Heart left ventricle (tissue), 16 donors: Measurements from ENCODE around the gene CCDC24. TPM values are rescaled to one million over a fixed set of nuclear protein-coding genes. Genes with fewer than 3 reads are reported as not detected.

Source experiments
- ATAC-seq, 4 donors: fragments of 200-7000 bp; cut with Tn5 transposase; one replicate each; pipeline ENCODE4 v1.9.1; 2020 to 2022; ENCODE audit warnings: moderate library complexity in 4 of 4, mild to moderate bottlenecking in 3 of 4, moderate number of reproducible peaks in 1 of 4
- DNase-seq, 5 donors: peaks; one replicate each; pipeline ENCODE4 v3.0.0-alpha.2; 2020
- H3K27ac ChIP-seq, 12 donors: fragments of 200-600 bp; sonication (generic) in 4 of 12; one replicate each; pipeline versions ENCODE4 v1.5.0 to v1.8.0; 2016 to 2022; ENCODE audit warnings: mild to moderate bottlenecking in 2 of 12
- H3K27me3 ChIP-seq, 9 donors: fragments of 200-600 bp; sonication (generic) in 2 of 9; one replicate each; pipeline versions ENCODE4 v1.5.1 to v1.8.0; 2016 to 2022; ENCODE audit warnings: mild to moderate bottlenecking in 3 of 9
- H3K36me3 ChIP-seq, 9 donors: fragments of 200-600 bp; sonication (generic) in 2 of 9; one replicate each; pipeline versions ENCODE4 v1.5.0 to v1.8.0; 2018 to 2022; ENCODE audit warnings: mild to moderate bottlenecking in 2 of 9
- H3K4me1 ChIP-seq, 12 donors: fragments of 200-600 bp; sonication (generic) in 4 of 12; one replicate each; pipeline versions ENCODE4 v1.5.0 to v1.8.0; 2016 to 2022; ENCODE audit warnings: mild to moderate bottlenecking in 3 of 12
- H3K4me3 ChIP-seq, 12 donors: fragments of 200-600 bp; sonication (generic) in 4 of 12; one replicate each; pipeline versions ENCODE4 v1.5.0 to v1.8.0; 2017 to 2022; ENCODE audit warnings: mild to moderate bottlenecking in 9 of 12, moderate library complexity in 4 of 12
- H3K9me3 ChIP-seq, 12 donors: fragments of 200-600 bp; sonication (generic) in 4 of 12; one replicate each; pipeline versions ENCODE4 v1.5.0 to v1.8.0; 2016 to 2022; ENCODE audit warnings: mild to moderate bottlenecking in 1 of 12
- POLR2A ChIP-seq, 2 donors: fragments of 450-650 bp; IDR thresholded peaks; one replicate each; pipeline ENCODE4 v1.6.1; 2017; ENCODE audit warnings: antibody characterized with exemption in 2 of 2, mild to moderate bottlenecking in 2 of 2, moderate library complexity in 2 of 2
- WGBS, 4 donors: extraction: QIAGEN DNeasy Blood & Tissue Kit in 2 of 4; methylation state at CpG; one replicate each; pipeline versions ENCODE4 v1.1.5 to v1.1.7; 2013 to 2018; 5-methylcytosine and 5-hydroxymethylcytosine counted together
- intact Hi-C, 10 donors: fragments of 100-400 bp; cut with DNase I; formaldehyde crosslinking; loops; one replicate each; pipeline versions ENCODE4 v1.11.1 to v1.14.2; 2022
- polyA plus RNA-seq, 2 donors: library from polyadenylated mRNA; stranded (reverse); fragments of 200-250 nt; gene quantifications; one replicate each; pipeline ENCODE4 v1.2.3, GENCODE V29; 2013
- total RNA-seq, 9 donors: library from RNA; depleted of rRNA in 2 of 9; stranded (reverse); fragments of >200 nt in 2 of 9; fragmentation: NEBNext Ultra II Directional in 3 of 9; extraction: Animal tissue kit (Norgen Biotek cat#: 25700) in 3 of 9; gene quantifications; one replicate each; pipeline versions ENCODE4 v1.1.0 to v1.2.4, GENCODE V29; 2016 to 2023
- TF ChIP-seq, protein P1 (sequence below), 12 donors: fragments of 200-600 bp; sonication (generic) in 4 of 12; IDR thresholded peaks; one replicate each; pipeline versions ENCODE4 v1.5.0 to v1.8.0; 2018 to 2022; ENCODE audit warnings: antibody characterized with exemption in 12 of 12, mild to moderate bottlenecking in 5 of 12
- donor health status: ischemic (EF 13 %, LVEDD 7.1; RV severe dilation, severe dysfunction).
- donor health status: healthy with polysubstance abuse.
- donor health status: DM: no; HTN: yes; CAD: no.
- donor health status: DM: no; HTN: no; CAD: no.
- donor health status: ischemic (EF 25% LVEDD 6.9; RV normal size, moderate dysfunction).
- donor health status: ischemic (EF 25% LVEDD 5.7; RV mildly dilated, moderate dysfunction).
- donor health status: healthy.
- donor health status: DM: yes; HTN: yes; CAD: no.
- donor health status: ischemic (EF 35%, LVEDD 5.7; RV mildly dilated, moderate dysfunction).
- donor health status: nonischemic (EF 11% LVEDD 7.7; RV severe dilation, severe dysfunction).
- donor health status: DM: yes; HTN: yes; CAD: no.
- donor health status: PGD.
- donor health status: ischemic (EF 29% LVEDD 5.4; RV normal size, mild dysfunction).
- donor health status: nonischemic (EF 23%, LVEDD 6.1; RV moderate dilation, normal function).

The CCDC24 gene
- total and polyA plus RNA-seq, 11 donors = 0.67 to 3.4 (median 1.2) TPM

DNA sequence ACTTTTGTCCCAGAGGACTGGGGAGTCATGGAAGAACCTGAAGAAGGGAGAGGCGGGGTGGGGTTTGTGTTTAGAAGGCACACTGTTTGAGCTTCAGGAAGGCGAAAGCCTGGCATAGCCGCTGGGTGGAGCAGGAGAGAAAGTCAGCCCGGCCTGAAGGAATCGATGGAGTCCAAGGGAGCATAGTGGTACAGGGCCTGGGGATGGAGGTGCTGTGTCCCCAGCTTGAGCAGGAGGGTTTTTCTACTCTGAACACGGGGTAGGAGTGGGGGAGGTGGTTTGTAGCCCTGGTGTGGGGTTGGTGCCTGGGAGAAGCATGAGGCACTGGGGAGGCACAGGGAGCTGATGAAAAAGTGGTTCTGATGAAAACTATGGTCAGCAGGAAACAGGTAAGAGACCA lies 4.7 kb upstream of the CCDC24 start:
- intact Hi-C loops = no loop called here
- 80 to 87% (median 82%) methylated on average over 6 of the region's 6 CpGs for WGBS, 4 donors

DNA sequence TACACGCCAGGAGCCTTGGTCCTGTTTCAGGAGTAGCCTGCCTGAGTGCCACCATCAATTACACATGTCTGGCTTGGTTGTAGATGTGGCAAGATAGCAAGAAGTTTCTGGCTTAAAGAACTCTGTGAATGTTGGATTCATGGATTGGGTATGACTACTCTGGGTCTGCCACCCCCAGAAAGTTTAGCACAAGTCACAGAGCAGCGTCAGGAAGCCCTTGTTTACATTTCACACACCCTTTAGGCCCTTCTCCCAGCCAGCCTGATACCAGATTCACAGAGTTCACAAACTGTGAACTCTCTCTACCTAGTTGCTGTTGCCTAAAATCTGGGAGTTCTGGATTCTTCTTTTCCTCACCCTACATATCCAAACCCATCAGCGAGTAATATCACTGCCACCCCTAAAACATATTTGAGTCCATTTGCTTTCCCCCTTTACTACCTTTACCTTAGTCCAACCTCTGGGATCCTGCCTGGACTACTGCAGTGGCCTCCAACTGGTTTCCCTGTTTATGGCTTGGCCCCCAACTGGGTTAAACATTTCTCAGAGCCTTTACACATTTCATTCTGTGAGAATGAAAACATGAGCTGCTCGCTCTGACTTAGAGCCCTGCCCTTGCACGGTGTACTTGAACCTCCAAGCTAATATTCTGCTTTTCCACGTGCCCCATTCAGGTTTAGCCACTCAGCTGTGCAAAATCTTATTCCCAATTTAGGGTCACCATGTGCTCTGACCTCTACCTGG lies 4.1 kb upstream of the CCDC24 start:
- no peak for ATAC-seq
- no peak for DNase-seq
- no peak for TF ChIP-seq POLR2A (IDR thresholded peaks at IDR 0.05)
- TF ChIP-seq, protein P1, sequence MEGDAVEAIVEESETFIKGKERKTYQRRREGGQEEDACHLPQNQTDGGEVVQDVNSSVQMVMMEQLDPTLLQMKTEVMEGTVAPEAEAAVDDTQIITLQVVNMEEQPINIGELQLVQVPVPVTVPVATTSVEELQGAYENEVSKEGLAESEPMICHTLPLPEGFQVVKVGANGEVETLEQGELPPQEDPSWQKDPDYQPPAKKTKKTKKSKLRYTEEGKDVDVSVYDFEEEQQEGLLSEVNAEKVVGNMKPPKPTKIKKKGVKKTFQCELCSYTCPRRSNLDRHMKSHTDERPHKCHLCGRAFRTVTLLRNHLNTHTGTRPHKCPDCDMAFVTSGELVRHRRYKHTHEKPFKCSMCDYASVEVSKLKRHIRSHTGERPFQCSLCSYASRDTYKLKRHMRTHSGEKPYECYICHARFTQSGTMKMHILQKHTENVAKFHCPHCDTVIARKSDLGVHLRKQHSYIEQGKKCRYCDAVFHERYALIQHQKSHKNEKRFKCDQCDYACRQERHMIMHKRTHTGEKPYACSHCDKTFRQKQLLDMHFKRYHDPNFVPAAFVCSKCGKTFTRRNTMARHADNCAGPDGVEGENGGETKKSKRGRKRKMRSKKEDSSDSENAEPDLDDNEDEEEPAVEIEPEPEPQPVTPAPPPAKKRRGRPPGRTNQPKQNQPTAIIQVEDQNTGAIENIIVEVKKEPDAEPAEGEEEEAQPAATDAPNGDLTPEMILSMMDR (IDR thresholded peaks at IDR 0.05) = no peak

More for the DNA sequence above, 4.7 kb upstream of the CCDC24 start:
- H3K27me3 ChIP-seq = no peaks in the 10 kb centered on the region
- peaks cover 0 to 10% (median 7%) of the 10 kb centered on the region in 12 donors for H3K4me1 ChIP-seq
- DNase-seq (no peak), ATAC-seq (no peak)
- TF ChIP-seq, protein P1 (IDR thresholded peaks at IDR 0.05) = no peak
- no peak for TF ChIP-seq POLR2A (IDR thresholded peaks at IDR 0.05)
- H3K36me3 ChIP-seq = peaks cover 0 to 12% (median 4%) of the 10 kb centered on the region in 9 donors
- no peaks in the 10 kb centered on the region for H3K9me3 ChIP-seq
- no peak overlapping the region for H3K4me3 ChIP-seq
- H3K27ac ChIP-seq = no peak overlapping the region

DNA sequence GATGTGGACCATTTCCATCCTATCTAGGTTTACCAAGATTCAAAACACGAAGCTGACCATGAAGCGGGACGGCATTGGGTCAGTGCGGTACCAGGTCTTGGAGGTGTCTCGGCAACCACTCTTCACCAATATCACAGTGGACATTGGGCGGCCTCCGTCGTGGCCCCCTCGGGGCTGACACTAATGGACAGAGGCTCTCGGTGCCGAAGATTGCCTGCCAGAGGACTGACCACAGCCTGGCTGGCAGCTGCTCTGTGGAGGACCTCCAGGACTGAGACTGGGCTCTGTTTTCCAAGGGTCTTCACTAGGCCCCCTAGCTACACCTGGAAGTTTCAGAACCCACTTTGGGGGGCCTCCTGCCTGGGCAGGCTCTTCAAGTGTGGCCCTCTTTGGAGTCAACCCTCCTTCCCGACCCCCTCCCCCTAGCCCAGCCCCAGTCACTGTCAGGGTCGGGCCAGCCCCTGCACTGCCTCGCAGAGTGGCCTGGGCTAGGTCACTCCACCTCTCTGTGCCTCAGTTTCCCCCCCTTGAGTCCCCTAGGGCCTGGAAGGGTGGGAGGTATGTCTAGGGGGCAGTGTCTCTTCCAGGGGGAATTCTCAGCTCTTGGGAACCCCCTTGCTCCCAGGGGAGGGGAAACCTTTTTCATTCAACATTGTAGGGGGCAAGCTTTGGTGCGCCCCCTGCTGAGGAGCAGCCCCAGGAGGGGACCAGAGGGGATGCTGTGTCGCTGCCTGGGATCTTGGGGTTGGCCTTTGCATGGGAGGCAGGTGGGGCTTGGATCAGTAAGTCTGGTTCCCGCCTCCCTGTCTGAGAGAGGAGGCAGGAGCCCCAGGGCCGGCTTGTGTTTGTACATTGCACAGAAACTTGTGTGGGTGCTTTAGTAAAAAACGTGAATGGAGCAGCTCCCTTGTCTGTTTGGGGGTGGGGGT lies 864 bp upstream of the CCDC24 start:
- 67 to 77% (median 77%) methylated on average over 17 to 19 of the region's 19 CpGs for WGBS, 4 donors
- peak overlapping the region; percentile 58 to 96 (median 66) for H3K4me3 ChIP-seq
- H3K4me1 ChIP-seq = peaks cover 0 to 19% (median 9%) of the 10 kb centered on the region in 12 donors
- peaks cover 0 to 8% (median 0%) of the 10 kb centered on the region in 9 donors for H3K36me3 ChIP-seq
- peak overlapping the region in 8 of 12 donors; percentile 27 to 80 (median 58) for H3K27ac ChIP-seq
- H3K27me3 ChIP-seq = no peaks in the 10 kb centered on the region
- intact Hi-C loops = no loop called here
- H3K9me3 ChIP-seq = no peaks in the 10 kb centered on the region
- TF ChIP-seq, protein P1 (IDR thresholded peaks at IDR 0.05) = no peak
- TF ChIP-seq POLR2A (IDR thresholded peaks at IDR 0.05) = no peak
- DNase-seq (no peak), ATAC-seq (peak in 1 of 4 donors; percentile 1)

More for the DNA sequence above, 4.1 kb upstream of the CCDC24 start:
- H3K27me3 ChIP-seq = no peaks in the 10 kb centered on the region
- H3K36me3 ChIP-seq = peaks cover 0 to 11% (median 1%) of the 10 kb centered on the region in 9 donors
- H3K27ac ChIP-seq = no peak overlapping the region
- intact Hi-C loops = no loop called here
- peaks cover 0 to 16% (median 9%) of the 10 kb centered on the region in 12 donors for H3K4me1 ChIP-seq
- H3K4me3 ChIP-seq = no peak overlapping the region
- 86 to 91% (median 88%) methylated on average over 6 of the region's 6 CpGs for WGBS, 4 donors
- no peaks in the 10 kb centered on the region for H3K9me3 ChIP-seq

DNA sequence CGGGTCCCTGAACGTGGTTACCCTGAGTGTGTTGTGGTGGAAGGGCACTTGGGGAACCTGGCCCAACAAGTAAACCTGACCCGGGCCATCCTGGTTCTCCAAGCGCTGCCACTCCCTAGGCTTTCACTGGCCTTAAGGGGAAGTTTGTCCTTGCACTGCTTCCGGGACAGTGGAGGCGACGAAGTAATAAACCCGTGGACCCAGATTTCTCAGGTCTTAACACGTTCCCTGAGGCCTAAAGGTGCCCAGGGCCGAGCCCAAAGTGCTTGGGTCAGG lies 261 bp upstream of the CCDC24 start:
- Histone ChIP-seq H3K9me3 (no peaks in the 10 kb centered on the region), H3K27me3 (no peaks in the 10 kb centered on the region), H3K36me3 (peaks cover 0 to 3% (median 0%) of the 10 kb centered on the region in 9 donors), H3K27ac (peak overlapping the region in 11 of 12 donors; percentile 27 to 80 (median 52)), H3K4me1 (peaks cover 0 to 19% (median 9%) of the 10 kb centered on the region in 12 donors), H3K4me3 (peak overlapping the region; percentile 58 to 96 (median 66))
- 1 to 3% (median 2%) methylated on average over 6 to 10 of the region's 10 CpGs for WGBS, 4 donors
- TF ChIP-seq POLR2A (IDR thresholded peaks at IDR 0.05) = no peak
- TF ChIP-seq, protein P1 (IDR thresholded peaks at IDR 0.05) = no peak
- DNase-seq = no peak
- peak in 2 of 4 donors; percentile 32 to 37 for ATAC-seq
- intact Hi-C loops = no loop called here
